GM12878 (cell line): ENCODE data around the gene HECTD4. TPM values are rescaled to one million over a fixed set of nuclear protein-coding genes. Genes with fewer than 3 reads are reported as not detected.

Experiments
- CHD1 ChIP-seq: IDR thresholded peaks from 2 replicates; pipeline ENCODE4 v1.6.1; 2012; ENCODE audit warnings: low read depth, low read length, improper control_type of control experiment
- EED ChIP-seq: sonication (generic); IDR thresholded peaks from 2 replicates; pipeline ENCODE4 v1.6.1; 2016; ENCODE audit warnings: antibody characterized with exemption, low read depth
- ESRRA ChIP-seq: IDR thresholded peaks from 2 replicates; pipeline ENCODE4 v1.6.1; 2012; ENCODE audit warnings: mild to moderate bottlenecking, low read length, improper control_type of control experiment
- FOS ChIP-seq: IDR thresholded peaks from 3 replicates; pipeline ENCODE4 v1.6.1; 2011; ENCODE audit warnings: borderline replicate concordance; ENCODE audit not compliant: insufficient read length; ENCODE audit errors: extremely low read depth
- HCFC1 ChIP-seq: fragments of 150-350 bp; IDR thresholded peaks from 2 replicates; pipeline ENCODE4 v1.6.1; 2014; ENCODE audit warnings: low read length
- JUNB ChIP-seq: IDR thresholded peaks from 2 replicates; pipeline ENCODE4 v1.6.1; 2016; ENCODE audit warnings: antibody characterized with exemption, mild to moderate bottlenecking
- KLF5 ChIP-seq: fragments of 450-650 bp; IDR thresholded peaks from 2 replicates; pipeline ENCODE4 v1.6.1; 2014; ENCODE audit warnings: mild to moderate bottlenecking; ENCODE audit not compliant: partially characterized antibody
- LARP7 ChIP-seq: fragments of 450-650 bp; IDR thresholded peaks from 2 replicates; pipeline ENCODE4 v1.6.1; 2017; ENCODE audit warnings: mild to moderate bottlenecking
- MTA3 ChIP-seq: IDR thresholded peaks from 2 replicates; pipeline ENCODE4 v1.6.1; 2012; ENCODE audit warnings: low read length, inconsistent platforms, borderline replicate concordance
- NFXL1 ChIP-seq: fragments of 450-650 bp; IDR thresholded peaks from 2 replicates; pipeline ENCODE4 v1.6.1; 2017; ENCODE audit warnings: antibody characterized with exemption, mild to moderate bottlenecking, borderline replicate concordance
- NR2C2 ChIP-seq: IDR thresholded peaks from 2 replicates; pipeline ENCODE4 v1.6.1; 2011; ENCODE audit warnings: borderline replicate concordance, low read depth; ENCODE audit not compliant: control insufficient read depth, insufficient read length
- POLR2A ChIP-seq: IDR thresholded peaks from 2 replicates; pipeline ENCODE4 v1.6.1; 2011; ENCODE audit warnings: low read depth, mild to moderate bottlenecking, low read length
- POLR2AphosphoS2 ChIP-seq: IDR thresholded peaks from 2 replicates; pipeline ENCODE4 v1.6.1; 2011; ENCODE audit warnings: low read depth, mild to moderate bottlenecking, low read length, improper control_type of control experiment, moderate library complexity
- RELA ChIP-seq: fragments of 450-650 bp; IDR thresholded peaks from 2 replicates; pipeline ENCODE4 v1.8.0; 2014; ENCODE audit warnings: borderline replicate concordance; ENCODE audit not compliant: partially characterized antibody
- SPI1 ChIP-seq: IDR thresholded peaks from 2 replicates; pipeline ENCODE4 v1.6.1; 2011; ENCODE audit warnings: low read depth, mild to moderate bottlenecking, low read length, moderate library complexity, borderline replicate concordance; ENCODE audit not compliant: insufficient read depth
- SUZ12 ChIP-seq: fragments of 200-600 bp; sonication (generic); IDR thresholded peaks from one replicate; pipeline ENCODE4 v1.6.1; 2018; ENCODE audit warnings: antibody characterized with exemption, mild to moderate bottlenecking; ENCODE audit not compliant: unreplicated experiment
- TCF3 ChIP-seq: IDR thresholded peaks from 2 replicates; pipeline ENCODE4 v1.6.1; 2012; ENCODE audit warnings: low read depth, mild to moderate bottlenecking, low read length, borderline replicate concordance; ENCODE audit not compliant: insufficient read depth
- TCF7 ChIP-seq: IDR thresholded peaks from 2 replicates; pipeline ENCODE4 v1.6.1; 2014; ENCODE audit warnings: antibody characterized with exemption, borderline replicate concordance
- ZBTB33 ChIP-seq: fragments of 450-650 bp; IDR thresholded peaks from 2 replicates; pipeline ENCODE4 v1.6.1; 2017; ENCODE audit warnings: mild to moderate bottlenecking
- ZBTB4 ChIP-seq: fragments of 450-650 bp; formaldehyde crosslinking; IDR thresholded peaks from 2 replicates; pipeline ENCODE4 v1.4.0; 2022; ENCODE audit warnings: mild to moderate bottlenecking, moderate library complexity
- ZNF384 ChIP-seq: IDR thresholded peaks from 2 replicates; pipeline ENCODE4 v1.6.1; 2012; ENCODE audit warnings: low read depth, mild to moderate bottlenecking, low read length, improper control_type of control experiment, borderline replicate concordance
- ZNF592 ChIP-seq: fragments of 450-650 bp; IDR thresholded peaks from 2 replicates; pipeline ENCODE4 v1.6.1; 2017; ENCODE audit warnings: mild to moderate bottlenecking, moderate library complexity
- polyA plus RNA-seq, 11 experiments: library from polyadenylated mRNA; depleted of rRNA in 4 of 11; unstranded in 6 of 11; stranded (reverse) in 5 of 11; fragments of >200 nt; fragmentation: Nextera tagmentation in 4 of 11; fragmentation: Illumina TruSeq in 1 of 11; extraction: Ambion mirVana in 4 of 11; extraction: Trizol in 1 of 11; gene quantifications; 1 replicate in 1 of 11; 2 replicates in 10 of 11; pipeline versions ENCODE4 v1.2.1 to v1.2.3, GENCODE V29; 2011 to 2016; ENCODE audit warnings: inconsistent platforms in 2 of 11, missing spikeins in 2 of 11, low read depth in 1 of 11
- total RNA-seq, 4 experiments: library from RNA; depleted of rRNA in 3 of 4; stranded (reverse); fragments of >200 nt in 3 of 4; fragmentation: Illumina TruSeq in 1 of 4; extraction: Trizol in 1 of 4; gene quantifications; 2 replicates each; pipeline versions ENCODE4 v1.2.1 to v1.2.3, GENCODE V29; 2013 to 2021

Gene HECTD4
- total and polyA plus RNA-seq, 10 of the 15 experiments (the other 5 are each of a cell fraction or from before 2014, with no cell fraction given) = 5.8 to 43.9 (median 17.9) TPM

GRCh38 chr12:112125250-112125999, 256.8 kb downstream of the HECTD4 start, which contains the start of gene TRAFD1 (continued):
- TF ChIP-seq NR2C2 (no peak), EED (no peak), POLR2AphosphoS2 (peak; percentile 97), TCF3 (peak; percentile 68; the same call in 1 of the 2 replicates), JUNB (no peak), MTA3 (no peak), CHD1 (no peak), ZBTB33 (no peak), POLR2A (peak; percentile 100), FOS (peak; percentile 94), ZNF384 (no peak), KLF5 (no peak), ZBTB4 (no peak), NFXL1 (no peak), ZNF592 (no peak), LARP7 (peak; percentile 92), RELA (peak; percentile 15), SUZ12 (no peak), SPI1 (peak; percentile 72; the same call in 1 of the 2 replicates), HCFC1 (no peak; the same call in 1 of the 2 replicates), ESRRA (no peak), TCF7 (no peak)
